H9 (cell line): Measurements from ENCODE around the gene ALG14. TPM values are rescaled to one million over a fixed set of nuclear protein-coding genes. Genes with fewer than 3 reads are reported as not detected.

Source experiments
- DNase-seq: peaks from one replicate; pipeline ENCODE4 v3.0.0-alpha.2; 2017
- H2AFZ ChIP-seq: one replicate; pipeline ENCODE4 v1.6.1; 2013; ENCODE audit warnings: mild to moderate bottlenecking, low read length, control low read depth, moderate library complexity
- H2AK5ac ChIP-seq: 2 replicates; pipeline ENCODE4 v1.6.1; 2013; ENCODE audit warnings: low read length, control low read depth, mixed read lengths; ENCODE audit not compliant: insufficient read length
- H2BK120ac ChIP-seq: one replicate; pipeline ENCODE4 v1.6.1; 2013; ENCODE audit warnings: low read depth, mild to moderate bottlenecking, low read length, control low read depth, inconsistent platforms; ENCODE audit not compliant: poor library complexity, severe bottlenecking
- H2BK12ac ChIP-seq: 2 replicates; pipeline ENCODE4 v1.6.1; 2013; ENCODE audit warnings: low read length, control low read depth, mixed read lengths, low read depth; ENCODE audit not compliant: insufficient read length
- H2BK15ac ChIP-seq: 2 replicates; pipeline ENCODE4 v1.6.1; 2013; ENCODE audit warnings: low read depth, low read length, control low read depth
- H2BK20ac ChIP-seq: one replicate; pipeline ENCODE4 v1.6.1; 2013; ENCODE audit warnings: low read depth, mild to moderate bottlenecking, low read length, control low read depth, inconsistent platforms; ENCODE audit not compliant: poor library complexity, severe bottlenecking
- H2BK5ac ChIP-seq: 2 replicates; pipeline ENCODE4 v1.6.1; 2013; ENCODE audit warnings: low read length, control low read depth, mixed read lengths; ENCODE audit not compliant: insufficient read length
- H3K14ac ChIP-seq: 2 replicates; pipeline ENCODE4 v1.6.1; 2013; ENCODE audit warnings: low read length, control low read depth; ENCODE audit not compliant: insufficient read depth
- H3K18ac ChIP-seq: 2 replicates; pipeline ENCODE4 v1.6.1; 2013; ENCODE audit warnings: low read depth, mild to moderate bottlenecking, mixed read lengths, low read length, control low read depth; ENCODE audit not compliant: insufficient read length
- H3K23ac ChIP-seq: 2 replicates; pipeline ENCODE4 v1.6.1; 2013; ENCODE audit warnings: low read length, control low read depth, mixed read lengths, low read depth; ENCODE audit not compliant: insufficient read length
- H3K23me2 ChIP-seq: 2 replicates; pipeline ENCODE4 v1.6.1; 2013; ENCODE audit warnings: low read depth, mild to moderate bottlenecking, mixed read lengths, low read length, control low read depth; ENCODE audit not compliant: insufficient read length, poor library complexity, severe bottlenecking
- H3K27ac ChIP-seq: 2 replicates; pipeline ENCODE4 v1.5.1; 2013; ENCODE audit warnings: low read length, control low read depth, mixed read lengths, low read depth; ENCODE audit not compliant: insufficient read length
- H3K27me3 ChIP-seq: 2 replicates; pipeline ENCODE4 v1.6.1; 2013; ENCODE audit warnings: low read length, control low read depth, inconsistent platforms; ENCODE audit not compliant: insufficient read depth
- H3K4ac ChIP-seq: 2 replicates; pipeline ENCODE4 v1.6.1; 2013; ENCODE audit warnings: low read depth, mild to moderate bottlenecking, control low read depth, inconsistent platforms, low read length, moderate library complexity
- H3K4me1 ChIP-seq: 2 replicates; pipeline ENCODE4 v1.6.1; 2013; ENCODE audit warnings: low read length, control low read depth, inconsistent platforms; ENCODE audit not compliant: insufficient read depth
- H3K4me2 ChIP-seq: 2 replicates; pipeline ENCODE4 v1.6.1; 2013; ENCODE audit warnings: low read length, control low read depth, mixed read lengths; ENCODE audit not compliant: insufficient read length, insufficient read depth
- H3K56ac ChIP-seq: 2 replicates; pipeline ENCODE4 v1.6.1; 2013; ENCODE audit warnings: low read depth, mild to moderate bottlenecking, mixed read lengths, low read length, control low read depth; ENCODE audit not compliant: insufficient read length
- H3K79me1 ChIP-seq: 2 replicates; pipeline ENCODE4 v1.6.1; 2013; ENCODE audit warnings: low read depth, mild to moderate bottlenecking, moderate library complexity, low read length, control low read depth, inconsistent platforms; ENCODE audit not compliant: insufficient read depth, poor library complexity, severe bottlenecking
- H3K79me2 ChIP-seq: 2 replicates; pipeline ENCODE4 v1.6.1; 2013; ENCODE audit warnings: low read length, control low read depth, inconsistent platforms; ENCODE audit not compliant: insufficient read depth
- H3K9ac ChIP-seq: 2 replicates; pipeline ENCODE4 v1.6.1; 2013; ENCODE audit warnings: low read length, control low read depth, mixed read lengths; ENCODE audit not compliant: insufficient read length; ENCODE audit errors: extremely low read depth
- H3K9me3 ChIP-seq: one replicate; pipeline ENCODE4 v1.6.1; 2013; ENCODE audit warnings: low read depth, low read length, inconsistent platforms; ENCODE audit not compliant: control insufficient read depth
- H3T11ph ChIP-seq: one replicate; pipeline ENCODE4 v1.6.1; 2013; ENCODE audit warnings: mild to moderate bottlenecking, low read length, control low read depth, inconsistent platforms
- H4K20me1 ChIP-seq: one replicate; pipeline ENCODE4 v1.6.1; 2013; ENCODE audit not compliant: control insufficient read depth, insufficient read length, insufficient read depth
- H4K5ac ChIP-seq: 2 replicates; pipeline ENCODE4 v1.6.1; 2013; ENCODE audit warnings: low read depth, mild to moderate bottlenecking, mixed read lengths, low read length, control low read depth; ENCODE audit not compliant: insufficient read length
- H4K8ac ChIP-seq: replicated peaks from 2 replicates; pipeline ENCODE4 v1.6.1; 2013; ENCODE audit warnings: low read length, control low read depth, mixed read lengths, low read depth; ENCODE audit not compliant: insufficient read length
- H4K91ac ChIP-seq: 2 replicates; pipeline ENCODE4 v1.6.1; 2013; ENCODE audit warnings: low read depth, mild to moderate bottlenecking, moderate library complexity, mixed read lengths, low read length, control low read depth; ENCODE audit not compliant: insufficient read length
- H3K27ac Mint-ChIP-seq, 3 experiments: 2 replicates in 2 of 3; 3 replicates in 1 of 3; pipeline ENCODE4 v1.8.0; 2020 to 2021; ENCODE audit warnings: mixed read lengths in 3 of 3, mild to moderate bottlenecking in 1 of 3, moderate library complexity in 1 of 3
- H3K27me3 Mint-ChIP-seq: 2 replicates; pipeline ENCODE4 v1.8.0; 2021; ENCODE audit warnings: low read depth, mild to moderate bottlenecking, moderate library complexity, mixed read lengths
- H3K36me3 Mint-ChIP-seq, 3 experiments: 2 replicates in 2 of 3; 3 replicates in 1 of 3; pipeline ENCODE4 v1.8.0; 2020 to 2021; ENCODE audit warnings: low read depth in 3 of 3, mixed read lengths in 3 of 3; ENCODE audit not compliant: insufficient read depth in 1 of 3
- H3K4me1 Mint-ChIP-seq, 2 experiments: 2 replicates each; pipeline ENCODE4 v1.8.0; 2020; ENCODE audit warnings: mixed read lengths in 2 of 2
- H3K4me3 Mint-ChIP-seq, 2 experiments: 2 replicates in 1 of 2; 3 replicates in 1 of 2; pipeline ENCODE4 v1.8.0; 2020 to 2021; ENCODE audit warnings: mild to moderate bottlenecking in 2 of 2, mixed read lengths in 2 of 2, moderate library complexity in 1 of 2
- H3K9me3 Mint-ChIP-seq, 2 experiments: 2 replicates in 1 of 2; 3 replicates in 1 of 2; pipeline ENCODE4 v1.8.0; 2020; ENCODE audit warnings: mild to moderate bottlenecking in 2 of 2, mixed read lengths in 2 of 2, moderate library complexity in 1 of 2
- WGBS: extraction: QIAGEN DNeasy Blood & Tissue Kit; methylation state at CpG from one replicate; pipeline ENCODE4 v1.1.7; 2013; ENCODE audit warnings: missing lambda C conversion rate, low lambda C conversion rate, mixed read lengths; ENCODE audit not compliant: insufficient read length; ENCODE audit errors: extremely low coverage; 5-methylcytosine and 5-hydroxymethylcytosine counted together
- total RNA-seq: library from RNA; stranded (reverse); gene quantifications from 2 replicates; pipeline ENCODE4 v1.2.1, GENCODE V29; 2021
- TF ChIP-seq, protein P1 (sequence below): fragments of 200-600 bp; sonication (generic); conservative IDR thresholded peaks from 3 replicates; pipeline ENCODE4 v1.8.0; 2021; ENCODE audit warnings: antibody characterized with exemption, mild to moderate bottlenecking

Gene ALG14
- total RNA-seq, 1 experiment from 2014 or later, result 2.5 TPM

DNA sequence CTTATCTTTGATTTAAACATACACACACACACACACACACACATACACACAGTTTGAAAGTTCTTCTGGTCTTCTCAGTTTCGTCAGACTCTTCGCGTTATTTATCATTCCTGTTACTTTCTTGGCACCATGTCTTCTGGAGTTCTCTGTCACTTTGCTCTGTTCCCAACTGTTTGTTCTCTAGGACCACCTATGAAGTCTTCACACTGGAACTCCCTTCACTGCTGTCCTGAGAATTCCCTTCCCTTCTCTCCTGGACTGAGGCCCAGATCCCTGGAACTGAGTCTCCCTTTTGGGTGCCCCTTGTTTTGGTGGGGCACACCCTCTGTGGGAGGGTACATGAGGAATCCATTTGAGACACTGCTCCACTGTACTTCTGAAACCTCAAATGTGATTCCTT is 30.5 kb downstream of the ALG14 start:
- no peak overlapping the region for H2BK120ac ChIP-seq
- H2AFZ ChIP-seq, result no peak overlapping the region
- H3K4ac ChIP-seq, result no peak overlapping the region
- H2BK20ac ChIP-seq, result no peak overlapping the region
- no peak overlapping the region for H4K91ac ChIP-seq
- TF ChIP-seq, protein P1, sequence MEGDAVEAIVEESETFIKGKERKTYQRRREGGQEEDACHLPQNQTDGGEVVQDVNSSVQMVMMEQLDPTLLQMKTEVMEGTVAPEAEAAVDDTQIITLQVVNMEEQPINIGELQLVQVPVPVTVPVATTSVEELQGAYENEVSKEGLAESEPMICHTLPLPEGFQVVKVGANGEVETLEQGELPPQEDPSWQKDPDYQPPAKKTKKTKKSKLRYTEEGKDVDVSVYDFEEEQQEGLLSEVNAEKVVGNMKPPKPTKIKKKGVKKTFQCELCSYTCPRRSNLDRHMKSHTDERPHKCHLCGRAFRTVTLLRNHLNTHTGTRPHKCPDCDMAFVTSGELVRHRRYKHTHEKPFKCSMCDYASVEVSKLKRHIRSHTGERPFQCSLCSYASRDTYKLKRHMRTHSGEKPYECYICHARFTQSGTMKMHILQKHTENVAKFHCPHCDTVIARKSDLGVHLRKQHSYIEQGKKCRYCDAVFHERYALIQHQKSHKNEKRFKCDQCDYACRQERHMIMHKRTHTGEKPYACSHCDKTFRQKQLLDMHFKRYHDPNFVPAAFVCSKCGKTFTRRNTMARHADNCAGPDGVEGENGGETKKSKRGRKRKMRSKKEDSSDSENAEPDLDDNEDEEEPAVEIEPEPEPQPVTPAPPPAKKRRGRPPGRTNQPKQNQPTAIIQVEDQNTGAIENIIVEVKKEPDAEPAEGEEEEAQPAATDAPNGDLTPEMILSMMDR, result no peak
- no peak overlapping the region for H3T11ph ChIP-seq
- no peak overlapping the region for H2BK12ac ChIP-seq
- no peak overlapping the region for H3K4me2 ChIP-seq
- no peaks in the 10 kb centered on the region for H3K27me3 ChIP-seq
- H4K8ac ChIP-seq, result no peak overlapping the region
- no peak overlapping the region for H3K18ac ChIP-seq
- H3K27ac ChIP-seq, result no peak overlapping the region
- WGBS, result no CpG with 5 or more reads among the region's 3 CpGs
- Mint-ChIP-seq H3K4me1 (peaks cover 0 to 1% of the 10 kb centered on the region in 2 experiments; a peak in 1 of 4 replicates), H3K27ac (no peak overlapping the region), H3K27me3 (no peaks in the 10 kb centered on the region), H3K4me3 (no peak overlapping the region), H3K9me3 (no peaks in the 10 kb centered on the region), H3K36me3 (no peaks in the 10 kb centered on the region)
- H2BK15ac ChIP-seq, result no peak overlapping the region
- H4K20me1 ChIP-seq, result no peaks in the 10 kb centered on the region
- H3K23ac ChIP-seq, result no peak overlapping the region
- DNase-seq, result no peak
- no peak overlapping the region for H4K5ac ChIP-seq
- H3K4me1 ChIP-seq, result no peaks in the 10 kb centered on the region
- H3K14ac ChIP-seq, result no peak overlapping the region
- no peaks in the 10 kb centered on the region for H3K79me1 ChIP-seq
- H3K56ac ChIP-seq, result no peak overlapping the region
- no peaks in the 10 kb centered on the region for H3K79me2 ChIP-seq
- no peak overlapping the region for H3K9ac ChIP-seq
- no peaks in the 10 kb centered on the region for H3K23me2 ChIP-seq
- no peaks in the 10 kb centered on the region for H3K9me3 ChIP-seq
- H2AK5ac ChIP-seq, result no peak overlapping the region
- no peak overlapping the region for H2BK5ac ChIP-seq
